Fibroblast of lung (primary cell): ENCODE data around the gene FREM1. TPM values are rescaled to one million over a fixed set of nuclear protein-coding genes. Genes with fewer than 3 reads are reported as not detected.
"Not testable (repeated sequence)": the region's sequence is repeated elsewhere in the genome, so short reads cannot be mapped to it uniquely, and the experiment has no call there.

Experiments used
- DNase-seq, 2 donors: peaks; one replicate each; pipeline versions ENCODE4 v3.0.0 to v3.0.0-alpha.2; 2010; ENCODE audit warnings: low read depth in 2 of 2
- H2AFZ ChIP-seq: 2 replicates; pipeline ENCODE4 v1.5.1; 2012; ENCODE audit warnings: low read length, control low read depth, inconsistent platforms
- H3K27ac ChIP-seq: 2 replicates; pipeline ENCODE4 v1.5.1; 2011; ENCODE audit warnings: low read length, control low read depth; ENCODE audit not compliant: insufficient read depth
- H3K27me3 ChIP-seq: 2 replicates; pipeline ENCODE4 v1.5.1; 2011; ENCODE audit warnings: mild to moderate bottlenecking, low read length; ENCODE audit not compliant: control insufficient read depth, insufficient read depth
- H3K36me3 ChIP-seq: 2 replicates; pipeline ENCODE4 v1.5.1; 2011; ENCODE audit warnings: low read length; ENCODE audit not compliant: control insufficient read depth, insufficient read depth
- H3K4me1 ChIP-seq: 2 replicates; pipeline ENCODE4 v1.5.1; 2011; ENCODE audit warnings: low read length; ENCODE audit not compliant: control insufficient read depth, insufficient read depth; ENCODE audit errors: extremely low read depth
- H3K4me2 ChIP-seq: 2 replicates; pipeline ENCODE4 v1.5.1; 2011; ENCODE audit warnings: low read length, control low read depth; ENCODE audit not compliant: insufficient read depth; ENCODE audit errors: extremely low read depth
- H3K4me3 ChIP-seq, 4 experiments: fragments of 200-600 bp in 1 of 4; sonication (generic) in 1 of 4; replicated peaks in 1 of 4; 2 replicates each; pipeline ENCODE4 v1.5.1; 2011 to 2016; ENCODE audit warnings: low read length in 4 of 4, low read depth in 3 of 4, mild to moderate bottlenecking in 3 of 4, control low read depth in 2 of 4, inconsistent platforms in 1 of 4, mixed read lengths in 1 of 4; ENCODE audit not compliant: insufficient read depth in 1 of 4; ENCODE audit errors: control extremely low read depth in 1 of 4
- H3K79me2 ChIP-seq: 2 replicates; pipeline ENCODE4 v1.5.1; 2012; ENCODE audit warnings: mild to moderate bottlenecking, low read length, inconsistent platforms; ENCODE audit not compliant: control insufficient read depth, insufficient read depth
- H3K9ac ChIP-seq: 2 replicates; pipeline ENCODE4 v1.5.1; 2011; ENCODE audit warnings: mild to moderate bottlenecking, low read length, control low read depth; ENCODE audit not compliant: insufficient read depth
- H3K9me3 ChIP-seq: 2 replicates; pipeline ENCODE4 v1.5.1; 2012; ENCODE audit warnings: low read depth, low read length; ENCODE audit not compliant: control insufficient read depth, insufficient read depth
- H4K20me1 ChIP-seq: 2 replicates; pipeline ENCODE4 v1.5.1; 2011; ENCODE audit warnings: low read length; ENCODE audit not compliant: control insufficient read depth, insufficient read depth; ENCODE audit errors: extremely low read depth
- EZH2 ChIP-seq: IDR thresholded peaks from 2 replicates; pipeline ENCODE4 v1.5.1; 2012; ENCODE audit warnings: low read length, control low read depth, mild to moderate bottlenecking; ENCODE audit errors: missing control alignments
- polyA plus RNA-seq, 2 donors: library from polyadenylated mRNA; depleted of rRNA in 1 of 2; stranded (reverse) in 1 of 2; unstranded in 1 of 2; fragments of >200 nt; gene quantifications; 2 replicates each; pipeline ENCODE4 v1.2.1, GENCODE V29; 2011 to 2012; ENCODE audit warnings: missing spikeins in 1 of 2
- total RNA-seq: library from RNA; depleted of rRNA; stranded (reverse); fragments of >200 nt; gene quantifications from 2 replicates; pipeline ENCODE4 v1.2.1, GENCODE V29; 2014
- TF ChIP-seq, protein P1 (sequence below), 2 donors: IDR thresholded peaks in 1 of 2; conservative IDR thresholded peaks in 1 of 2; 1 replicate in 1 of 2; 2 replicates in 1 of 2; pipeline ENCODE4 v1.5.1; 2011 to 2012; ENCODE audit warnings: low read length in 2 of 2, control low read depth in 1 of 2, inconsistent platforms in 1 of 2, low read depth in 1 of 2, mild to moderate bottlenecking in 1 of 2

The FREM1 gene
- total and polyA plus RNA-seq, 2 donors (not counting 1 experiment from before 2014, with no cell fraction given): under 0.01 to 0.01 TPM

DNA sequence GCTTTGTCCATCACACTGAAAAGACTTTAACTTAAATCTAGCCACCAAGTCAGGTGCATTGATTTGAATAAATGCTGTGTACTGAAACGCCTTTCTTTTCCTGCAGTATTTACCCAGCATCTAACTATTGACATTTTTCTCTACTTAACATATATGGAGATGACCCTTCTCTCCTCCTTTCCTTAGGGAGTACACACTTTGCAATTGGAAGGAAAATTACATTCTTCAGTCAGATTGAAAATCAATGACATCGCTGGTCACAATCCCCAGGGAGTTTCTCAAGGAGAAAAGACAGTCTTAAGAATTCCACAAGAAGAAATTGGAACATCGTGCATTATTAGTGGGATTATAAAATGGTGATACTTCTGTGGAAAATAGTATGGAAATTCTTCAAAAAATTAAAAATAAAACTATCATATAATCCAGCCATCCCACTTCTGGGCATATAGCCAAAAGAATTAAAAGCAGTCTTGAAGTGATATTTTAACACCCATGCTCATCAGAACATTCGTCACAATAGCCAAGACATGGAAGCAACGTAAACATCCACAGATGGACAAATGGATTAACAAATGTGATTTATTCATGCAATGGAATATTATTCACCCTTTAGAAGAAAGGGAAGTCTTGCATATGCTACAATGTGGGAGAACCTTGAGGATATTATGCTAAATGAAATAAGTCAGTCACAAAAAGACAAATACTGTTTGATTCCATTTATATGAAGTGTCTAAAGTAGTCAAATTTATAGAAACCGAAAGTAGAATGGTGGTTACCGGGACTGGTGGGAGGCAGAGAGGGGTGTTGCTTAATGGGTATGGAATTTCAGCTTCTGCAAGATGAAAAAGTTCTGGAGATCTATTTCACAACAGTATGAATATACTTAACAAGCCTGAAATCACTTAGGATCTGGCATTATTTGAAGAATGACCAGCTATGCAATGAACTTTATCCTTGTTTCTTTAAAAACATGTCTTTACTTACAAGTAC lies 14.3 kb upstream of the FREM1 start:
- TF ChIP-seq EZH2: no peak
- TF ChIP-seq, protein P1, sequence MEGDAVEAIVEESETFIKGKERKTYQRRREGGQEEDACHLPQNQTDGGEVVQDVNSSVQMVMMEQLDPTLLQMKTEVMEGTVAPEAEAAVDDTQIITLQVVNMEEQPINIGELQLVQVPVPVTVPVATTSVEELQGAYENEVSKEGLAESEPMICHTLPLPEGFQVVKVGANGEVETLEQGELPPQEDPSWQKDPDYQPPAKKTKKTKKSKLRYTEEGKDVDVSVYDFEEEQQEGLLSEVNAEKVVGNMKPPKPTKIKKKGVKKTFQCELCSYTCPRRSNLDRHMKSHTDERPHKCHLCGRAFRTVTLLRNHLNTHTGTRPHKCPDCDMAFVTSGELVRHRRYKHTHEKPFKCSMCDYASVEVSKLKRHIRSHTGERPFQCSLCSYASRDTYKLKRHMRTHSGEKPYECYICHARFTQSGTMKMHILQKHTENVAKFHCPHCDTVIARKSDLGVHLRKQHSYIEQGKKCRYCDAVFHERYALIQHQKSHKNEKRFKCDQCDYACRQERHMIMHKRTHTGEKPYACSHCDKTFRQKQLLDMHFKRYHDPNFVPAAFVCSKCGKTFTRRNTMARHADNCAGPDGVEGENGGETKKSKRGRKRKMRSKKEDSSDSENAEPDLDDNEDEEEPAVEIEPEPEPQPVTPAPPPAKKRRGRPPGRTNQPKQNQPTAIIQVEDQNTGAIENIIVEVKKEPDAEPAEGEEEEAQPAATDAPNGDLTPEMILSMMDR (conservative IDR thresholded peaks at IDR 0.05 in 1 of 2, IDR thresholded peaks at IDR 0.05 in 1 of 2; ENCODE audit: low read depth in 1 of 2, low read length in 2 of 2): no peak
- Histone ChIP-seq H3K27me3 (no peaks in the 10 kb centered on the region), H3K27ac (no peak overlapping the region), H3K4me2 (peak overlapping the region; percentile 67), H3K4me3 (peak overlapping the region; percentile 31 to 58 (median 38)), H3K9ac (no peak overlapping the region), H3K36me3 (no peaks in the 10 kb centered on the region), H3K4me1 (no peaks in the 10 kb centered on the region), H2AFZ (peak overlapping the region; percentile 50), H4K20me1 (no peaks in the 10 kb centered on the region), H3K9me3 (no peaks in the 10 kb centered on the region), H3K79me2 (no peaks in the 10 kb centered on the region)
- DNase-seq: peak; percentile 1 to 90

- Histone ChIP-seq H3K27me3 (no peaks in the 10 kb centered on the region), H3K9ac (no peak overlapping the region), H3K27ac (no peak overlapping the region), H3K4me2 (no peak overlapping the region), H3K79me2 (no peaks in the 10 kb centered on the region), H3K9me3 (no peaks in the 10 kb centered on the region), H3K4me1 (no peaks in the 10 kb centered on the region), H3K4me3 (no peak overlapping the region), H2AFZ (no peak overlapping the region), H3K36me3 (no peaks in the 10 kb centered on the region), H4K20me1 (no peaks in the 10 kb centered on the region)
- no peak for DNase-seq
- no peak for TF ChIP-seq EZH2
- TF ChIP-seq, protein P1 (conservative IDR thresholded peaks at IDR 0.05 in 1 of 2, IDR thresholded peaks at IDR 0.05 in 1 of 2; ENCODE audit: low read depth in 1 of 2, low read length in 2 of 2): no peak
Measured at GRCh38 chr9:14923701-14924100, 13.5 kb upstream of the FREM1 start.

- not testable (repeated sequence) for H3K4me1 ChIP-seq, H2AFZ ChIP-seq, H3K36me3 ChIP-seq, H3K9me3 ChIP-seq, H3K4me2 ChIP-seq, H3K4me3 ChIP-seq, H3K9ac ChIP-seq, H4K20me1 ChIP-seq, H3K79me2 ChIP-seq, DNase-seq, H3K27ac ChIP-seq, H3K27me3 ChIP-seq
Measured at GRCh38 chr9:14920805-14921204, 10.6 kb upstream of the FREM1 start.
